B cell (primary cell): ENCODE data around the gene PCF11. TPM values are rescaled to one million over a fixed set of nuclear protein-coding genes. Genes with fewer than 3 reads are reported as not detected.

Experiments
- ATAC-seq: fragments of 200-7000 bp; cut with Tn5 transposase; one replicate; pipeline ENCODE4 v1.10.0; 2021; ENCODE audit warnings: low read depth, mild to moderate bottlenecking, moderate number of reproducible peaks, moderate library complexity
- CTCF ChIA-PET: fragments of 350-600 bp; sonication (Branson Sonifier 250); formaldehyde crosslinking; loops from one replicate; lab custom pipeline; 2021; ENCODE audit warnings: antibody characterized with exemption, inconsistent platforms; lab: Charles Lee
- POLR2A ChIA-PET: fragments of 350-600 bp; sonication (Branson Sonifier 250); formaldehyde crosslinking; loops from one replicate; lab custom pipeline; 2021; ENCODE audit warnings: antibody characterized with exemption; lab: Charles Lee
- DNase-seq: peaks from one replicate; pipeline ENCODE4 v3.0.0; 2013
- H2AFZ ChIP-seq: 2 replicates; pipeline ENCODE4 v1.6.1; 2012; ENCODE audit warnings: mild to moderate bottlenecking, low read depth, low read length; ENCODE audit not compliant: insufficient read depth, poor library complexity, severe bottlenecking
- H3K27ac ChIP-seq, 2 donors: 1 replicate in 1 of 2; 2 replicates in 1 of 2; pipeline ENCODE4 v1.5.1; 2012 to 2013; ENCODE audit warnings: low read length in 2 of 2, mild to moderate bottlenecking in 2 of 2, moderate library complexity in 1 of 2
- H3K27me3 ChIP-seq, 4 experiments: fragments of 200-600 bp in 1 of 4; sonication (generic) in 1 of 4; replicated peaks in 1 of 4; 1 replicate in 2 of 4; 2 replicates in 2 of 4; pipeline versions ENCODE4 v1.6.1 to v1.7.0; 2013 to 2016; ENCODE audit warnings: low read length in 3 of 4, mild to moderate bottlenecking in 2 of 4, mixed read lengths in 1 of 4, moderate library complexity in 1 of 4; ENCODE audit not compliant: insufficient read depth in 4 of 4, control insufficient read depth in 3 of 4; ENCODE audit errors: control extremely low read depth in 1 of 4
- H3K36me3 ChIP-seq, 2 experiments: replicated peaks in 1 of 2; 1 replicate in 1 of 2; 2 replicates in 1 of 2; pipeline versions ENCODE4 v1.6.1 to v1.7.1; 2013; ENCODE audit warnings: low read length in 1 of 2; ENCODE audit not compliant: insufficient read depth in 2 of 2, control insufficient read depth in 1 of 2; ENCODE audit errors: control extremely low read depth in 1 of 2, extremely low read depth in 1 of 2
- H3K4me1 ChIP-seq, 2 donors: fragments of 200-600 bp in 1 of 2; sonication (generic) in 1 of 2; 1 replicate in 1 of 2; 2 replicates in 1 of 2; pipeline versions ENCODE4 v1.5.1 to v1.6.1; 2013 to 2017; ENCODE audit warnings: low read length in 2 of 2; ENCODE audit not compliant: control insufficient read depth in 2 of 2, insufficient read depth in 2 of 2
- H3K4me2 ChIP-seq: replicated peaks from 2 replicates; pipeline ENCODE3; 2012; ENCODE audit warnings: mild to moderate bottlenecking, low read depth, low read length; ENCODE audit not compliant: poor library complexity, severe bottlenecking
- H3K4me3 ChIP-seq, 5 experiments: fragments of 200-600 bp in 1 of 5; sonication (generic) in 1 of 5; 1 replicate in 3 of 5; 2 replicates in 2 of 5; pipeline versions ENCODE4 v1.5.1 to v1.7.0; 2011 to 2016; ENCODE audit warnings: low read length in 4 of 5, mild to moderate bottlenecking in 4 of 5, low read depth in 2 of 5, control low read depth in 1 of 5, moderate library complexity in 1 of 5; ENCODE audit not compliant: insufficient read depth in 1 of 5; ENCODE audit errors: control extremely low read depth in 1 of 5, extremely low read depth in 1 of 5
- H3K79me2 ChIP-seq: fragments of 200-600 bp; sonication (generic); one replicate; pipeline ENCODE4 v1.6.0; 2016; ENCODE audit warnings: low read length; ENCODE audit not compliant: control insufficient read depth, insufficient read depth
- H3K9ac ChIP-seq: fragments of 200-600 bp; sonication (generic); 2 replicates; pipeline ENCODE4 v1.6.1; 2017; ENCODE audit warnings: mild to moderate bottlenecking, low read length, moderate library complexity
- H3K9me3 ChIP-seq, 3 donors: one replicate each; pipeline versions ENCODE4 v1.6.1 to v1.7.1; 2013; ENCODE audit warnings: low read length in 2 of 3; ENCODE audit not compliant: control insufficient read depth in 2 of 3, insufficient read depth in 1 of 3; ENCODE audit errors: control extremely low read depth in 1 of 3
- H4K20me1 ChIP-seq: 2 replicates; pipeline ENCODE4 v1.6.0; 2012; ENCODE audit warnings: mild to moderate bottlenecking, low read length; ENCODE audit not compliant: insufficient read depth, control insufficient read depth, poor library complexity, severe bottlenecking
- H3K27ac Mint-ChIP-seq: one replicate; pipeline ENCODE4 v1.8.0; 2021; ENCODE audit warnings: mixed read lengths
- H3K27me3 Mint-ChIP-seq: one replicate; pipeline ENCODE4 v1.8.0; 2021; ENCODE audit warnings: mixed read lengths
- H3K4me1 Mint-ChIP-seq: one replicate; pipeline ENCODE4 v1.8.0; 2021; ENCODE audit warnings: mixed read lengths
- H3K4me3 Mint-ChIP-seq: one replicate; pipeline ENCODE4 v1.8.0; 2021; ENCODE audit warnings: mixed read lengths
- H3K9me3 Mint-ChIP-seq: one replicate; pipeline ENCODE4 v1.8.0; 2022; ENCODE audit warnings: mixed read lengths; ENCODE audit not compliant: insufficient read depth
- EZH2 ChIP-seq: IDR thresholded peaks from 2 replicates; pipeline ENCODE4 v1.6.1; 2012; ENCODE audit warnings: borderline replicate concordance, low read depth, mild to moderate bottlenecking, moderate library complexity, low read length; ENCODE audit not compliant: insufficient read depth, poor library complexity, severe bottlenecking
- WGBS: methylation state at CpG from one replicate; pipeline ENCODE4 v1.1.5; 2013; ENCODE audit warnings: missing lambda C conversion rate; ENCODE audit not compliant: insufficient coverage; 5-methylcytosine and 5-hydroxymethylcytosine counted together
- intact Hi-C: fragments of 100-400 bp; cut with micrococcal nuclease; formaldehyde crosslinking; loops from one replicate; pipeline ENCODE4 v1.10.0; 2022
- polyA plus RNA-seq: library from polyadenylated mRNA; depleted of rRNA; stranded (reverse); fragments of >200 nt; gene quantifications from 2 replicates; pipeline ENCODE4 v1.2.3, GENCODE V29; 2012
- total RNA-seq, 2 donors: library from RNA; stranded (reverse); fragments of 120-200 nt in 1 of 2; gene quantifications; 1 replicate in 1 of 2; 2 replicates in 1 of 2; pipeline versions ENCODE4 v1.2.3 to v1.2.4, GENCODE V29; 2013 to 2022
- TF ChIP-seq, protein P1 (sequence below): fragments of 200-600 bp; IDR thresholded peaks from one replicate; pipeline ENCODE4 v1.8.0; 2022; ENCODE audit warnings: antibody characterized with exemption, mild to moderate bottlenecking

The PCF11 gene
- total and polyA plus RNA-seq, 2 donors (not counting 1 experiment from before 2014, with no cell fraction given) = 123 to 185 TPM

DNA sequence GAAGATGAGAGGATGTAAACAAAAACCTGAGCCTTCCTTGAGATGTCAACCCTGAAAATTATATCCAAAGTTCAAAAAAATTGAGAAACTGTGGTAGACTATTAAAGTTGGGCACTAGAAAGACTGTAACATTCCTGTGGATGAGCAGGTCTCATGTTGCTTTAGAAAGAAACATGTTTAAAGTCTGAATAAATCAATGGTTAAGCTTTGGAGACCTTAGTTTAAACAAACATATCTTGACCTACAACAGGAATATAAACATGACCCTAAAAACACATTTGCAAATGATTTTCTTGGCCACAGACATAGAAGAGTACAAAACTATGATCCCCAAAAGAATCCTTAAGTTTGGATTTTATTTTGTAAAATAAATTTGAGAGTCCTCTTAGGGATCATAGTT, 38.1 kb upstream of the PCF11 start:
- H3K4me1 ChIP-seq = peaks cover 35 to 36% of the 10 kb centered on the region in 2 donors
- peak overlapping the region; percentile 71 for H3K27ac Mint-ChIP-seq
- no peak overlapping the region for H3K4me2 ChIP-seq
- TF ChIP-seq, protein P1, sequence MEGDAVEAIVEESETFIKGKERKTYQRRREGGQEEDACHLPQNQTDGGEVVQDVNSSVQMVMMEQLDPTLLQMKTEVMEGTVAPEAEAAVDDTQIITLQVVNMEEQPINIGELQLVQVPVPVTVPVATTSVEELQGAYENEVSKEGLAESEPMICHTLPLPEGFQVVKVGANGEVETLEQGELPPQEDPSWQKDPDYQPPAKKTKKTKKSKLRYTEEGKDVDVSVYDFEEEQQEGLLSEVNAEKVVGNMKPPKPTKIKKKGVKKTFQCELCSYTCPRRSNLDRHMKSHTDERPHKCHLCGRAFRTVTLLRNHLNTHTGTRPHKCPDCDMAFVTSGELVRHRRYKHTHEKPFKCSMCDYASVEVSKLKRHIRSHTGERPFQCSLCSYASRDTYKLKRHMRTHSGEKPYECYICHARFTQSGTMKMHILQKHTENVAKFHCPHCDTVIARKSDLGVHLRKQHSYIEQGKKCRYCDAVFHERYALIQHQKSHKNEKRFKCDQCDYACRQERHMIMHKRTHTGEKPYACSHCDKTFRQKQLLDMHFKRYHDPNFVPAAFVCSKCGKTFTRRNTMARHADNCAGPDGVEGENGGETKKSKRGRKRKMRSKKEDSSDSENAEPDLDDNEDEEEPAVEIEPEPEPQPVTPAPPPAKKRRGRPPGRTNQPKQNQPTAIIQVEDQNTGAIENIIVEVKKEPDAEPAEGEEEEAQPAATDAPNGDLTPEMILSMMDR = no peak
- TF ChIP-seq EZH2 = no peak
- H3K9ac ChIP-seq = no peak overlapping the region
- no peaks in the 10 kb centered on the region for H3K9me3 Mint-ChIP-seq
- intact Hi-C loops = no loop called here
- no peaks in the 10 kb centered on the region for H3K9me3 ChIP-seq
- no peak overlapping the region for H3K4me3 ChIP-seq
- DNase-seq = no peak
- H3K79me2 ChIP-seq = peaks cover 26% of the 10 kb centered on the region
- H3K4me3 Mint-ChIP-seq = no peak overlapping the region
- H3K36me3 ChIP-seq = no peaks in the 10 kb centered on the region
- peak overlapping the region in 1 of 2 donors; percentile 47 for H3K27ac ChIP-seq
- no peaks in the 10 kb centered on the region for H3K27me3 ChIP-seq
- peak overlapping the region; percentile 23 for H2AFZ ChIP-seq
- H4K20me1 ChIP-seq = no peaks in the 10 kb centered on the region
- CTCF ChIA-PET = interaction anchor here (0.6 to 1.4 kb wide), 2 partner anchors 11 to 33 kb away, joined by 3 to 4 read pairs; no protein-coding TSS in a partner anchor
- no peaks in the 10 kb centered on the region for H3K27me3 Mint-ChIP-seq
- H3K4me1 Mint-ChIP-seq = peaks cover 46% of the 10 kb centered on the region
- ATAC-seq = no peak
- POLR2A ChIA-PET = interaction anchor here (0.6 kb wide), 1 partner anchor 60 kb away, joined by 3 read pairs; no protein-coding TSS in a partner anchor

DNA sequence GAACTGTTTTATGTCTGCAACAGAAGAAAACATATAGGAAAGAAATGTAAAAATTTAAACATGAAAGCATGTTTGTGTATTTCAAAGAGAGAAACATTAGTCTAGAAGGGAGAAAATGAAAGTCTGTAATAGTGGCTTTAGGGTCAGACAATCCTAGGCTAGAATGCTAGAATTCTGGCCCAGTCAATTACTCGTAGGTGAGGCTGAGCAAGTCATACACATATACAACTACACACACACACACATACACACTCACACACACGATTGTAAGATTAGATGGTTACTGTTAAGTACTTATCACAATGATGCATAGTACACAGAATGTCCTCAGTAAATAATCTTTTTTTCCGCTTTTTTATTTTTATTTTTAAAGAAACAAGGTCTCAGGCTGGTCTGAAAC, 37.7 kb upstream of the PCF11 start:
- intact Hi-C loops = no loop called here
- ATAC-seq = no peak
- Histone ChIP-seq H3K4me2 (no peak overlapping the region), H4K20me1 (no peaks in the 10 kb centered on the region), H3K9ac (no peak overlapping the region), H3K27me3 (no peaks in the 10 kb centered on the region), H2AFZ (peak overlapping the region; percentile 23), H3K36me3 (no peaks in the 10 kb centered on the region), H3K4me1 (peaks cover 35 to 36% of the 10 kb centered on the region in 2 donors), H3K4me3 (no peak overlapping the region), H3K9me3 (no peaks in the 10 kb centered on the region), H3K79me2 (peaks cover 25% of the 10 kb centered on the region), H3K27ac (peak overlapping the region in 1 of 2 donors; percentile 47)
- Mint-ChIP-seq H3K4me1 (peaks cover 45% of the 10 kb centered on the region), H3K27ac (no peak overlapping the region), H3K9me3 (no peaks in the 10 kb centered on the region), H3K27me3 (no peaks in the 10 kb centered on the region), H3K4me3 (no peak overlapping the region)
- CTCF ChIA-PET = interaction anchor here (0.6 kb wide), 1 partner anchor 32 kb away, joined by 4 read pairs; no protein-coding TSS in a partner anchor
- DNase-seq = no peak
- no CpG with 5 or more reads among the region's 3 CpGs for WGBS
- TF ChIP-seq EZH2 = no peak
- TF ChIP-seq, protein P1 = no peak
- POLR2A ChIA-PET = no interaction called here
